ENCODE data around the gene DSG3.

DSG3 gene

DNA sequence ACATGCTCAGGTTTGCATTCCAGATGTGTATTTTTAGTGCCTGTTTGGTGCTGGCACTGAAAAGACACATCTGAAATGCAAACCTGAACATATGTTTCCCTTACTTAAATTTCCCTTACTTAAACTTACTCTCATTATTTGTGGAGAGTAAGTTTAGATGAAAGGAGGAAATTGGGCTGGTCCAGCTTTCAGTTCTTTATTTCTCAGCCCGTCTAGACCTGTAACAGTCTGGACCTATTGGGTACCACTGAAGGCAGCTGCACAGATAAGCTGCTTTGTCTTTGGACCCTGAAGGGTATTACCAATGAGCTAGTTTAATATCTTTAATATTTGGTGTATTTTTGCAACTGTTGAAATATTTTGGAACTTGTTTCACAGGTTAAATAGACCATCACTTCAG, 17.0 kb upstream of the DSG3 start:
- no peak for DNase-seq

DNA sequence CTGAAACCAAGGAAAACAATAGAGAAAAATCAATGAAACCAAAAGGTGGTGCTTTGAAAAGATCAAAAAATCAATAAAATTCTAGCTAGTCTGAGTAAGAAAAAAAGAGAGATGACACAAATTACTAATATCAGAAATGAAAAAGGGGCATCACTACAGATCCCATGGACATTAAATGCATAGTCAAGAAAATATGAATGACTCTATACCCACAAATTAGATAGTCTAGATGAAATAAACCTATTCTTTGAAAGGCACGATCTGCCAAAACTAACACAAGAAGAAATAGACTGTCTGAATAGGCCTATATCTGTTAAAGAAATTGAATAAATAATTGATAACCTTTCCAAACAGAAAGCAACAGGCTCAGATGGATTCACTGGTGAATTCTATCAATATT, 15.2 kb upstream of the DSG3 start:
- DNase-seq = no peak

DNA sequence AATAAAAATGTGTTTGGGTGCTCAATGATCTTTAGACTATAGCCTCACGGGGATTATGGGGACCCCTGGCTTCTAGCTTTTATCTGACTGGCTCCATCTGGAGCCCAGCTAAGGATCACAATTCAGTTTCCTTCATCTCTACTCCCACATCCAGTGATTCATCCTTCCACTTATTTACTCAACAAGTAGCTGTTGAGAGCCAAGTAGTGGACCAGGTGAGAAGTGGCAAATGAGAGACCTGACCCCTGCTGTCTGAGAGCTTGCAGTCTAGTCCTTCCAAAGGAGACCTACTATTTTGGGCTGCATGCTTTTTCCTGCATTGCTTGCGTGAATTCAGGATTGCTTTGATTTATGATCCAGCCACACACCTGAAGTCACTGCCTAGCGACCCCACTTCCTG, 10.7 kb upstream of the DSG3 start:
- no peak for DNase-seq

DNA sequence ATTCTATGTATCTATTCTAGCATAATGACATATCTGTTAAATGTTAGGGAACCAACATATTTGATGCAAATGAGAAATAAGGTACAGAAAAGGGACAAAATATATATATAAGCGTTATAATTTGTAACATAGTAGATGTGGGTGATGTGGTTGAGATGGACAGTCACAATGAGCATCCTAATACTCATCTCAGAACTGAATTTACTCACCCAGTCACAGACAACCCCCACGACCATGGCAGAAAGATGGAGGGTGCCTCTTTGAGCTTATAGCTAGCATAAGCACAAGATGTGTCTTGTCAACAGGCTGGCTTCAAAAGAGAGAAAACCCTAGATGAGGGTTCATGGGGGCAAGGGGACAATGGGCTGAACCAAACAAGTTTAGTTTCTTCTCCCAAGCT, 9.1 kb upstream of the DSG3 start:
- DNase-seq = no peak

DNA sequence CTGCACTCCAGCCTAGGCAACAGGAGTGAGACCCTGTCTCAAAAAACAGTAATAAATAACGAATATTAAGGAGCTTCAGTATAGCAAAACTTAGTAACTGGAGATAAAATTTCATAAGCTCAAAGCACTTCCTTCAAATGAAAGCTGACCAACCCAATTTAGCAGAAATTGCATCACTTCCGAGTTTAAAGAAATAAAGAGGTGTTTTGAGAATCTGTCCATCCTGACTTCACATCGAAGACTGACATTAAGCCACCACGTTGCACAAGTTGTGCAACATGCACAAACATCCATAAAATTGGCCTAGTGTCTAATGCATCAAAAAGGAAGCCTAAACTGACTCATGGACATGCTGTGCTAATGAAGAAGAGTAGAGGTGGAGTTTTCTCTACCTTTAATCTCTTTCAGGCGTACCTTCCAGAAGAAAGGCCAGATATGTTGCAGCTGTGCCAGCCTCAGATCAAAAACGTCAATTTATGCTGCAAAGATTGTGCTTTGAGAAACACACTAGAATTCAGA, 7.7 kb upstream of the DSG3 start:
- no peak for DNase-seq

DNA sequence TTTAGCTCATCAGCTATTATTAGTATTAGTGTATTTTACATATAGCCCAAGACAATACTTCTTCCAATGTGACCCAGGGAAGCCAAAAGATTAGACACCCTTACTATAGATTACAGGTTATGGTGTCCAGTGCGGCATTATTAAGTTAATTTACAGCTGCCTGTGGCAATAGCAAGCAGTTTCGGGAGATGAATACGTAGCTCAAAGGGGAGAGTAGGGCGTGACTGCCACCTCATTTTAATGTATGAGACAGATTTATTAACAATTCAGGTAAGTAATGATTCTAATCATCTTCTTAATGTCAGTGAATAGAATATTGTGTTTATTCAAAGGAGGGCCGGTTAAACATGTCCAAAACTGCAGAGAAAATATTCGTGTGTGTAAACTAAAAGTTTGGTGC, 6.8 kb upstream of the DSG3 start:
- no peak for DNase-seq

DNA sequence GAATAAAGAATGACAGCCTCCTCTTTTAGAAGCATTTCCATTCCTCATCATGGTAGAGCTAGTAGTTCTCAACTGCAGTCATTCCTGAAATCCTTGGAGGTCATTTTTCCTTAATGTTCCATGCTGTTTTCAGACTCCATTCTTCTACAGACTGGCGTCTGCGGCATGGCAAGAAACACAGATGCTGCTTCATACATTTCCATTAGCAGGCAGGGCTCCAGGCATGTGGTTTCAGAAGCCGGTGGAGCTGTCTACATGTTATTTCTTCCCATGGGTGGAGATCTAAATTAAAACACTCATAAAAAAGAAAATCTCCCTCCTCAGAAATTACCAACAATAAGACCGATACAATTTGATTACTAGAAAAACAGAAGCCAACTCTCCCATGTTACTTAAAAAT, 6.0 kb upstream of the DSG3 start:
- no peak for DNase-seq

DNA sequence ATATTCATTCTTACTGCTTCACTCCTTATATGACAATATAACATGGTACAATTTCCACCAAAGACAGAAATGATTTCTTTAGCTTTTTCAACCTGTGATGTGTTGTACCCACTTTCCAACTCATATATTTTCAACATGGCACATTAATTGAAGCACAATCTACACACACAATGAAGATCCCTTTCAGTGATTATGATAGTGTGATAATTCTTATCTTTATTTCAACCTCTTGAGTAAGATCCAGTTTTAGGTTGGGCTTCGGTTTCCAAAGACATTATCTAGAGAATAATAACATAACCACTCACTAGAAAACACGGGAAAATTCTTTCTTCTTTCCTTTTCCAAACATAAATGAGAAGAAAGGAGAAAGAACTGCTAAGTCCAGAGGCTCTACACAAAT, 3.4 kb upstream of the DSG3 start:
- no peak for DNase-seq

DNA sequence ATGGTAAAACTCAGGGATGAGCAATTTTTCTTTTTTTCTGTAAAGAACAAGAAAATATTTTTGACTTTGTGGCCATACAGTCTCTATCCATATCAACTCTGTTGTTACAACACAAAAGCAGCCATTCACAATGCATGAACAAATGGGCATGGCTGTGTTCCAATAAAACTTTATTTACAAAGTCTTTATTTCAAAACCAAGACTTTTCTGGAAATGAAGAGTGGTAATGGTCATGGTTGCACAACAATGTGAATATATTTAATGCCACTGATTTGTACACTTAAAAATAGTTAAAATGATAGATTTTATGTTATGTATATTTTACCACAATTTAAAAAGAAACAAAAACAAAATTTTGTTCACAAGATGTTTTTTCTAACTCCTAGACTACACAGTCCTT, 1.6 kb upstream of the DSG3 start:
- DNase-seq = no peak

DNA sequence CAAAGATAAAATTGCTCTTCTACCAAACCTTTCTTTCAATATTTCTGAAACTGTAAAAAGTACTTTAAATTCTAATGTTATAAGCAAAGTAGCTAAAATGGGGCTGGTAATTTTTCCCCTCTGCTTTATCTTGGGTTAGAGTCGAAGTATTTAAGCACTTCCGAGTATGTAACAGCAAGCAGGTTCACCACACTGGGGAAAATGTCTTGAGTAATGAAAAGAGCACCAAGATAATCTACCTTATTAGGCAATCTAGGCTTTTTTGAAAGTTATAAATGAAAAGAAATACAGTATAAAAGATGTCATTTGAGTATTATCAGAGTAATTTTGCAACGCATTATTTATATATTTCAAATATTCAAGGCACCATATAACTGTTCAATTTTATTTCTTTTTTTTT, 687 bp upstream of the DSG3 start:
- DNase-seq = no peak

DNA sequence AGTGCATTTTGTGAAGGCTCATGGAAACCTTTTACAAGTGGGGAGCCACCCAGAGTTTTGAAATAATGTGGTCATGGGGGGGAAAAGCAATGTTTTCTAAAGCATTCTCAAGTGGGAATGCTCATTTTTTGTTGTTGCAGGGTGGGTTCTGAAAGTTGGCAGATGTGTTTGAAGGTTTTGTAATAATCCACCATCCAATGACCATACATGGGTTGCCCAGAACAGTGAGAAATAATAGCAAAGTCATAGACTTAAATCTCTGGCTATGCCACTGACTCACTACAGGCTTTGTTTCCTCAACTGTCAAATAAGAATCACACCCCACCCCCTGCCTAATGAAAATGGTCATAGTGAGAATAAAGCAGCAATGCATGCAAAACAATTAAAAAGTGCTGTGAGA, 2.9 kb downstream of the DSG3 start:
- DNase-seq = no peak

DNA sequence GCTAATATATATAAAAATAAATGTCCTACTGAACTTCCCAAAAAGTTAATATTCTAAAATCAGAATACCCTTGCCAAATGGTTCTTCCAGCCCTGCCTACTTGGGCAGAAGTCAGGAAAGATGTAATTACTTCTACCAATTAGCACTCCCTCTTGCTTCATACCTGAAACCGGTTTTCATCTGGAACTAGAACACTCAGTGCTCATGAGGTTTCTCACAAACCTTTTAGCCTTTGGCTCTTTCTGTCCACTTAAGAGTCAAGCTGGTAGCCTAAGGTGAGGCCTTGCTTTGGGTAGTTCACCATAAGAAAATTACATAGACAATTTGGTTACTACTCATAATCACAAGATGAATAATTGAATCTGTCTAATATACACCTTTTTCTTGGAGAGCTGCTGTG, 4.1 kb downstream of the DSG3 start:
- DNase-seq = no peak

DNA sequence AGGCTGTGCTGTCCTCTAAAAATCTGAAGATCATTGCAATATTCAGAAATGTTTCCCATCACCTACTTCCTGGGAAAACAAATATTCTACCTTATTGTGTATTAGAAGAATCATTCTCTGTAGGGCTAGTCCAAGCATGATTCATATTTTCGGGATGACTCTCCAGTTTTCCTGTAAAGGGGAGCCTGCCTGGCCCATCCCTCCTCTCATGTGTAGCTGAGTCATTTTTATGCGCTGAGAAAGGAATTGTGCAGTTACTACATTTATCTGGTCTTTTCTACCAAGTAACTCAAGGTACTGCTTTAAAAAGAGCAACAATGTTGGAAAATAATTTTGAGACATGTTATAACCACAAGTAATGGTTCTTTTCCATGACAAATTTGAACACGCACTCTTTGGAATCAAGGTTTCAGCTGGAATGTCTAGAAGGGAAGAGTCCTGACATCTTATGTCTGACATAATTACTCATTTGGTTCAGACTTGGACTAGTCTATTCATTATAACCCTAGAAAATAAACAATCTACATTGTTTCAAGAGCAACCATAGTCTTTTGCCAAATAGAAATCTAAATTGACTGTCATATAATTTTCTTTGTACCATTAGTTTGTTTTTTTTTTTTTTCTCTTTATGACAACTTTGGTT, 6.6 kb downstream of the DSG3 start:
- no peak for DNase-seq

DNA sequence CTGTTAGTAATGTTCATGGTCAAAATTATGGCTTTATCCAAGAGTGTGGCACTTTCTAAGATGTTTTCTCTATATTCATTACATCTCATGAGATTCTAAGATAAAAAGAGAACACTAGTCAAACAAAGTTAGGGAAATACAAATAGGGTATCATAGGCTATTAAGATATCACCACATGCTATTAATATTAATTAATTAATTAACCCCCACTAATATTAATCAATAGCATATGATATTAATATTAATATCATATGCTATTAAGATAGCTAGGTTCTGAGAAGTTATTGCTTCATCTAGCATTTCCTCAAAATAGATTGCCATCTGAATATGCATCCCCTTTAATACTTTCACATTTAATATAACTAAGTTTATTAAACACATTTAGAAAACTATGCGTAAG, 22.1 kb downstream of the DSG3 start:
- no peak for DNase-seq

DNA sequence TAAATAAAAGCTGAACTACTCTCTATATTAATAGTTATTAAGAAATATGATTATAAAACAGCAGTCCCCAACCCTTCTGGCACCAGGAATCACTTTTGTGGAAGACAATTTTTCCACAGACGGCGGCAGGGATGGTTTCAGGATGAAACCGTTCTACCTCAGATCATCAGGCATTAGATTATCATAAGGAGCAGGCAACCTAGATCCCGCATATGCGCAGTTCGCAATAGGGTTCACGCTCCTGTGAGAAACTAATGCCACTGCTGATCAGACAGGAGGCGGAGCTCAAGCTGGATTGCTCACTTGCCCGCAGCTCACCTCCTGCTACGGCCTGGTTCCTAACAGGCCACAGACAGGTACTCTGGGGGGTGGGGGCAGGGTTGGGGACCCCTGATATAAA, 31.1 kb downstream of the DSG3 start:
- DNase-seq = no peak

DNA sequence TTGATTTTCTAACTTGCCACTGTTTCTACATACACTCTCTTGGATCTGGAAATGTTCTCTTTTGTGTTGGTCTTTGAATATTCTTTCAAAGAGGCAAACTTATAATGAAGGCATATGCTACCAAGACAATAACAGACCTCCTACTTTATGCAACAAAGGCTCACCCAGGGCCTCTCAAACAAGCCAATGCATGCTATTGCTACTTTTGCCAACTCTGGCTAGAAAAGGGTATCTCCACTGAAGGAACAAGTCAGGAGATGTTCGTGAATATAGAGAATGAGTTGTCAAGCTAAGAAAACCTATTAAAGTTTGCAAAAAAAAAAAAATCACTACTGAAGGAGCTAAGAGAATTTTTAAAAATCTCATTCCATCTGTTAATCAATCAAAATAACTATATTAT, 34.5 kb downstream of the DSG3 start:
- no peak for DNase-seq

DNA sequence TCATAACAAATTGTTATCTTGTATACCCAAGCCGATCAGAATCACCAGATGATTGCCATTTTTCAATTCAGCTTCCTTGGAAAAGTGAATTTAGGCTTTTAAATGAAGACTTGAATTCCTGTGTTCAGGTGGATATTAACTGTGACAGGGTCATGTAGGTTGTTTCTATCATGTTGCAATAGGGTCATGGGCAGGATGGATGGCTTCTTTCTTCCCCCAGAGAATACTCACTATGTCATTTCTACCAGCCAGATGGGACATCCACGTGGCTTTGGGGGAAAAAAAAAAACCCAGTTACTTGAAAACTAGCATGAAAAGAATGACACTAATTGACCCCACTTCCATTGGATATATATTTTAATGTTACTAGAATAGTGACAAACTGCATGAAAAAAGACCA, 35.9 kb downstream of the DSG3 start:
- no peak for DNase-seq

DNA sequence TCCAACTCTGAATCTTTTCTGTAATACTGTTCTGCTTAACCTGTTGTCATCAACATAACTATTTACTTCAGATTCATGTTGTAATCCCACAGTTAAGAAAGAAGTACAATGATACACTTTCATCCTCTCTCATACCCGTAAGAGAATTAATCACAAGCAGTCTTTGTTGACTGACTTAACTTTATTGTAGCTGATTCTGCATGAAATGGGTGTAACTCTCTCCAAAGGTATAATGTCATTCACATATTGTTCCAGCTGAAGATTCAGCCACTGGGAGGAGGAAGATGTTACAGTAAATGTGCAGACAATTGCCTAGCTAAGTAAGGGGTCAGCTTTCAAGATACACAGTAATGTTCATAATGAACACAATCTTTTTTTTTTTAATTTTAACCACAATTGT, 36.9 kb downstream of the DSG3 start:
- DNase-seq = no peak

DNA sequence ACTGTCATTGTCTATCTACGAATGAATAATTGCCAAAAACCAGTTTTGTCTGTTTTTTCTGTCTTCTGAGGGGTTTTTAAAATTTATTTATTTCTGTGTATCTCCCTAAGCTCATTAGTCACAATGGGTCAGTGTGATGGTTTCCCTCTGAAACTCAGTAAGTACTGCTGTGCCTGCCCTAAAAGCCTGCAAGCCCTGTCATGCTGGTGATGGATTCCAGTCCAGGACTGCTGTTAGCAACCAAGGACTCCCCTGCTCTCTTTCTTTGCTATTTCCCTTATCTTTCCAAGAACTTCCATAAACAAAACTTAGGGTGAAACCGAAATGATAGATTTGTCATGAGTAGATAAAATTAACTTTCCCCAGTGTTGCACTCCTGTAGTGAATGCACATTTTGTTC, 38.6 kb downstream of the DSG3 start:
- no peak for DNase-seq

DNA sequence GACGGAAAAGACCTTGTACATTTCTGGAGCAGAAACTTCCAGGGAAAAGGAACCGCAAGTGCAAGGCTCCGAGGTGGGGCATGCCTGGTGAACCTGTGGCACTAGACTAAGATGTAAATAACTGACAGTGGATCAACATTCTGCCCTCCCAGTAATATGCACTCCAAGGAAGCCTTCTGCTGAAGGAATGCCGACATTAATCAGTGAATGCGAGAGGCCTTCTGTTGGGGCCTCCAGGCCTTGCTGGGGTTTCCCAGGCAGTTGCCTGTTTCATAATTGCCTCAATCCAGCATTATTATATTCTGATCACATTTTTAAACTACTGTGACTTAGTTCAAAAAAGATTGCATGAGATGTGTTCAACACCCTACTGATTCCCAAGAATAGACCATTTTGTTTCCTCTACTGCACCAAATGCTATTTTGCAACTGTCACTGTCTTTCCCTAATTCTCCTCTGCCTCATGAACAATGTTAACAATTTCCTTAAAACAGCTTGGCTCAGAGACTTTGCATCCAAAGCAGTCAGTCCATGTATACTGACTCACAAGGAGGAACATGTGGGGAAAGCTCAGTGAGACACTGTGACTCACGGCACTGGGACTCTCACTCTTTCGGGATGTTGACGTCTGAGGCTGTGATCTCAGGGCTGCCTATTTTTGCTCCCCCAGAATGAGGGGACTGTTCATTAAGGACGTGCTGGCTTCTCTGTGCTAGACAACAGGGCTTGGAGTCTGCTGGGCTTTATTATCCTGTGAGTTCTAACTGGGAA, 39.9 kb downstream of the DSG3 start:
- no peak for DNase-seq

DNA sequence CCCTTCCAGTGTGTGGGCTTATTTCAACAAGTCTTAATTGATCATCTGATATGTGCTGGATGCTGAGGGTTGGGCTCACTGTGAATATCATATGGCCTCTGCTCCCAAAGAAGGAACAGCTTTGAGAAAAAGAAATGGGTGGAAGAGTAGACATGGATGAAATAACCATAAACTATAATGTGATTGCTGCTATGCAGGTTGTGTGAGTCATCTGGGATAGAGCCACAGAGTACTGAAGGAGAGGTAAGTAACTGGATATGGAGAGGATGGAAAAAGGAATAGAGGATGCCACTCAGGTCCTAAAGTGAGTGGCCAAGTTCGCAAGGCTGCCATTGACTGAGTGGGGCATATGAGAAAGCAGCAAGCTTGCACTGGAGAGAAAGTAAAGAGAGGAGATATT, 41.8 kb downstream of the DSG3 start:
- no peak for DNase-seq

DNA sequence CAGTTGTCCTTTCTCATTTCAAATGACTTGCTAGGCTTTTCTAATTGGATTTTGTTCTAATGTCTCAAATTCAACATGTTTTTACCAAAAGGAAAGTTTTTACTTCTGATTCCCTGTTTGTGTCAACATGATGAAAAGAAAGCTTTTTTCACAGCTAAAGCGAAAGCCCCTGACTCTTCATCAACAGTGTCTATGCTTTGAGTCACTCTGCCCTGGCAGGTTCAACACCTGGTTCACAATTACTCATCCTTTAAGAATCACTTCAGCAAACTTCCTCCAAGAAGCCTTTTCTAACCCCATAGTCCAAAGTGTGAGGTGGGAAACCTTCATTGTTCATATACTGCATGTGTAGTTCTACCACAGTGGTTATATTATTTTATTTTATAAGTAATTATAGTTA, 42.8 kb downstream of the DSG3 start:
- DNase-seq = no peak

DNA sequence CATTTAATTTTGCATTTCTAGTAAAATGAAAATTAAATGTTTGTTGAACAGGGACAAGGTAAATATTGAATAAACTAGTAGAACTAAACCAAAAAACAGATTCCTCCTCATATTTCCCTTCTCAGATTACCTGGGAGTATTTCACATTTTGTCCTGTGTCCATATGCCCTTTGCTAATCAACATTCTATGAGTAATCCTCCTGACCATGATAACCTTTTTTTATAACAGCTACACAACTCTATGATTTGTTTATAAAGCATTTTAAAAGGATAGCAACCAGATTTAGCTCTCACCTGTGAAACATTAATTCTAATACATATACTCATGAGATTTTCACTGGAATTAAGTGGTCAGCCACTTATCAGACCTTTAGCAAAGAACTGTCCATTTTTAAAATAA, 43.3 kb downstream of the DSG3 start:
- no peak for DNase-seq

DNA sequence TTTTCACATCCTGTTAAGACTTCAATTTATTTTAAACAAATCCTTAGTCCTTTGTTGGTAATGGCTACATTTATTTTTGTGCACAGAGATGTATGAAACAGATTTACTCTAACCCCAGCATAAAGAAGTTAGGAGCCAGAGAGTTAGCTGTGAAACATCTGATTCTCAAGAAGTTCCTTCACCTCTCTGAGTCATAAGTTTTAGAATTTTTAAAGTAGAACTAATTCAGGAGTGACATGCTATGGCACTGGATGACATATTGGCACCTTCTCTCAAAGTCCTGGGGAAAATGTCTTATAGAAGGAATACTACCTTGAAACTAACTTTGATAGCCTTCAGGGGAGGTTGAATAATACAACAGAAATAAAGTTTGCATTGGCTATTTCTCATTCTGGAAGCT, 44.0 kb downstream of the DSG3 start:
- no peak for DNase-seq

DNA sequence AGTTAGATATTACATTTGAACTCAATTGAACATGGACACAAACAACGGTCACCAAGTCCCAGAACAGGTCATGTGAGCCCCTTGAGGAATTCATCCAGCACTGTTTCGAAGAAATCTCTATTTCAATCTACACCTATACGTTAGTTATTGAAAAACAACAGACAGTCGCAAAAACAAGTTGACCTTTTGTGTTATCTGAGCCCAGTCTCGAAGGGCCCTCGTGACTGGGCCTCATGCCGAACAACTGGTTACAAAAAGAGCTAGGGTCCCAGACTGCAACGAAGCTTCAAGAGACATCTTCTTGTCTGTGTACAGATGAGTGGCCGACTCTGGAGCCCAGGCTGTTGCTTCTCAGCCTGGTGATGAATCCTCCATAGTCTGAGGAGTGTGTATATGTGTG, 45.1 kb downstream of the DSG3 start:
- DNase-seq = no peak
